Neuron (in vitro differentiated cells): ENCODE results near the gene GPR141.

Source experiments
- H2AFZ ChIP-seq: one replicate; pipeline ENCODE4 v1.6.1; 2013; ENCODE audit warnings: low read depth, mild to moderate bottlenecking, inconsistent platforms, low read length, moderate library complexity
- H3K27me3 ChIP-seq: one replicate; pipeline ENCODE4 v1.6.1; 2013; ENCODE audit warnings: low read length; ENCODE audit not compliant: insufficient read depth
- H3K36me3 ChIP-seq: one replicate; pipeline ENCODE4 v1.6.1; 2013; ENCODE audit warnings: low read length; ENCODE audit not compliant: insufficient read depth
- H3K4me1 ChIP-seq: one replicate; pipeline ENCODE4 v1.6.1; 2013; ENCODE audit warnings: low read length; ENCODE audit not compliant: insufficient read depth
- H3K4me3 ChIP-seq: 2 replicates; pipeline ENCODE4 v1.5.1; 2013; ENCODE audit warnings: mild to moderate bottlenecking, low read length, moderate library complexity
- H3K9me3 ChIP-seq: one replicate; pipeline ENCODE4 v1.6.1; 2013; ENCODE audit warnings: low read length

Gene GPR141, protein sequence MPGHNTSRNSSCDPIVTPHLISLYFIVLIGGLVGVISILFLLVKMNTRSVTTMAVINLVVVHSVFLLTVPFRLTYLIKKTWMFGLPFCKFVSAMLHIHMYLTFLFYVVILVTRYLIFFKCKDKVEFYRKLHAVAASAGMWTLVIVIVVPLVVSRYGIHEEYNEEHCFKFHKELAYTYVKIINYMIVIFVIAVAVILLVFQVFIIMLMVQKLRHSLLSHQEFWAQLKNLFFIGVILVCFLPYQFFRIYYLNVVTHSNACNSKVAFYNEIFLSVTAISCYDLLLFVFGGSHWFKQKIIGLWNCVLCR

DNA sequence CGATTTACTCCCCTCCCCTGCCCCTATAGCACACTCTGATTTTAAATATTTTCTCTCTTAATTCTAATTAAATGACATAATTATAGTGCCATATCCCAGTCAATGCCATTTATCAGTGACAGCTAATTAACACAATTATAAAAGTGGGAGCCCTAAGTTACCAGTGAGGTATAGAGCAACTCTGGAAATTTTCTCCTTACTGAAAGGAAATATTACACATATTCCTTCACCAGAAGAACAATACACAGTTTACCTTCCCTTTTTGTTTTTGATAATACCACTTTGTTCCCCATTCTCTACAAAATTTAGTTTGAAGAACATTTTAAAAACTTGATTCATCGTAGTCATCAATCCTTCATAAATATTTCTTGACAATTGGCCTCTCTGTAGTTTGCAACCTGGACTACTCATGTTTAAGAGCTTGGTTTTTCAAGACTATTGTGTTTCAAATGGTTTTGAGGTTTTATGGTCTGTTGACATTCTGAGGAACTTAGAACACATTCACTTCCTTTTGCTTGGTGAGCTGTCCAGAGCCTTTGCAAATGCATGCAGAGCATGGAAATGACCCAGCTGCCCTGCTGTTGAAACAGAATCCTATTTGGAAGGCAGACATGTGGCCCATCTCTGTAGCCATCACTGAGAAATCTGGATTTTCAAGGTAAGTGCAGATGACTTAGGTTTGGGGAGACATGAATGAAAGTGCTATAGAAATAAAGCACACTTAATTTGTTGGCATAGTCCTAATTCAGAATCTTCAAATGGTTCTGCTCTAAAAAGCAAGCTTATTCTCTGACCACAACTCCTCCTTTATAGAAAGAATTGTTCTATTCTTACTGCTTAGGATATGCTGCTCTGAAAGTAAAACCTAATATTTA is at the start of gene GPR141:
Gene GPR141 (plus strand): TSS at position 521 of the 875 bp plus-strand sequence. CDS start 56,628 bp downstream, outside the sequence.
- no peaks in the 10 kb centered on the region for H3K9me3 ChIP-seq
- H3K27me3 ChIP-seq, result no peaks in the 10 kb centered on the region
- no peak within 1 kb of the TSS for H2AFZ ChIP-seq
- H3K4me1 ChIP-seq, result peaks cover 3% of the 10 kb centered on the region
- H3K4me3 ChIP-seq, result no peak within 1 kb of the TSS
- no peaks in the 10 kb centered on the region for H3K36me3 ChIP-seq

DNA sequence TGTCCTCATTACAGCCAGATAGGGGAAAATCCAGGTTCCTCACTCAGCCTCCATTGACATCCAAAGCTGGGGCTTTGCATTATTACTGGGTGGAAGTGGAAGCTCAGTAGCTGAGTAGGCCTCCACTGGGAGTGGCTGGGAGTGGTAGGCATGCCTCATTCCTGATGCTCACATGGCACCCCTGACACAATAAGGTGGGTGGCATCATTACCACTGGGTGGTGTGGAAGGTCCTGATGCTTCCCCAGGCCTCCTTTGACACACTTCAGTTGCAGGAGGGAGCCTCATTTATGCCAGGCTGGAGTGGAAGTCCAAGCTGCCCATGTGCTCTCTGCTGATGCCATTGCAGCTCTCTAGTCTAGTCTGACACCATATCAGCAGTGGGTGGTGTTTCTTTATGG is 48.2 kb upstream of the GPR141 start:
- Histone ChIP-seq H3K36me3 (no peaks in the 10 kb centered on the region), H3K27me3 (no peaks in the 10 kb centered on the region), H3K4me1 (no peaks in the 10 kb centered on the region), H3K4me3 (no peak overlapping the region), H2AFZ (no peak overlapping the region), H3K9me3 (peaks cover 6% of the 10 kb centered on the region)

DNA sequence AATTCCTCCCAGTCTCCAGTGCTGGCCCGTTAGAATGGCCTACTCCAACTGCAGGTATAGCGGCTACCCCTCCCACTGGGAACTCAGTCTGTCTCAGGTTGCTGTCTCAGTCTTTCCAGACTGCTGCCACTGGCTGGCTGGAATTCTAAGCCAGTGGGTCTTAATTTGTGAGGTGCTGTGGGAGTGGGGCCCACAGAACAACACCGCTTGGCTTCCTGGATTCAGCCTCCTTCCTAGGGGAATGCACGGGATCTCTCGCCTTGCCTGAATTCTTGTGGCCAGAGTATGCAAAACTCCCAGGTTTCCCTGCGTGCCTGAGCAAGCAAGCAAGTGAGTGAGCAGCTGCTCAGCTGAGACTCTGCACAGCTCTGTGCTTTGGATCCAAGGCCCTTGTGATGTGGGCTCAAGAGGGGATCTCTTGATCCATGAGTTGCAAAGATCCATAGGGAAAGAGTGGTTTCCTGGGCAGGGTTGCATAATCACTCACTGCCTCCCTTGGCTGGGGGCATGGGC is 41.5 kb upstream of the GPR141 start:
- Histone ChIP-seq H3K4me1 (peaks cover 12% of the 10 kb centered on the region), H2AFZ (no peak overlapping the region), H3K4me3 (no peak overlapping the region), H3K27me3 (no peaks in the 10 kb centered on the region), H3K36me3 (no peaks in the 10 kb centered on the region), H3K9me3 (no peaks in the 10 kb centered on the region)

DNA sequence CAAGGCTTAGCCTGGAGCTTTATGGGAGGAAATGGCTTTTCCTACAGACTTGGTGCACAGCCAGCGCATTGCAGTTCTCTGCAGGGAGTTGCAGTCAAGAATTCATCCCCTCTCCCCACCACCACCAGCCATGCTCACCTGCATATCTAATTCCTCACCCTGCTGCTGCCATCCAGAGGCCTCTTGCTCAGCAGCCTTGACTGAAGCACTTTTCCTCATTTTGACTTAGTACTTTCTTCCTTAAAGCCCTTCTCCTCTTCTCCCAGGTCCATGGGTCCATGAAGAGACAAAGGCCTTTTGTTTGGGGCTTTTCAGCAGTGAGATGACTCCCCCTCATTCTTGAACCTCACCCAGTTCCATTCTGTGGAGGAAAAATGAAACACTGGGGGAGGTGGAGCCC is 39.7 kb upstream of the GPR141 start:
- no peak overlapping the region for H3K4me3 ChIP-seq
- peaks cover 12% of the 10 kb centered on the region for H3K4me1 ChIP-seq
- H3K9me3 ChIP-seq, result no peaks in the 10 kb centered on the region
- no peaks in the 10 kb centered on the region for H3K27me3 ChIP-seq
- peak overlapping the region; percentile 49 for H2AFZ ChIP-seq
- no peaks in the 10 kb centered on the region for H3K36me3 ChIP-seq

DNA sequence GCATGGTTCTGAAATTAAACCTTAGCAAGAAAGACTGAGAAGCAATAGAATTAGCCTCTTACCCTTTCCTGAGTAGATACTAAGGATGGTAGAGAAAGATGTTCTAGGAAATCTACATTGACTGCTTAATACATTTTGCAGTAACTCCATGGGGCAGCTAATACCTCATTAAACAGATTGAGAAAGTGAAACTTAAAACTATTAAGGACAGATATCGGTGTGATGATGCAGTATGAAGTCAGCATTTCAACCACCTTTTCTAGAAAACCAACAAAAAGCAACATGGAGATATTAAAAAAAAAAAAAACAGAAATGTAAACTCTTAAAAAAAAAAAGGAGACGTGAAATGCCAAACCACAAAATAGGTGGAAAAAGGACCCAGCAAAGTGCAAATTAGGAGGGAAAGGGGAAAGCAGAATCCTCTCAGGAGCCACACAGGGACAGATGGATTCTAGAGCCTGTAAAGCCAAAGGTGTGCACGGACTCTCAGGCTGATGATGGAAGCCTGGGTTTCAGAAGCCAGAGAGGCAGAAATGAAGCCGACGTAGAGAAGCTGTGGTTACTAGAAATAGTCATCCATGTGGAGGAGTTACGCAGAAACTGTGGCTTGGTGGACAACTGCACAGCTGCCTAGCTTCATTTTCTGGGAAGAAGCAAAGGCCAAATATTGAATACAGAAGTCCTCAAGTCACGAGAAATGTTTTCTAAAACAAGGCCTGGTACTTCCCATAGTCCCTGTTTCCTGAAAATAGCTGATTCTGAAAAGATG is 38.1 kb upstream of the GPR141 start:
- Histone ChIP-seq H3K4me3 (no peak overlapping the region), H3K4me1 (peaks cover 12% of the 10 kb centered on the region), H3K27me3 (no peaks in the 10 kb centered on the region), H3K36me3 (no peaks in the 10 kb centered on the region), H2AFZ (no peak overlapping the region), H3K9me3 (no peaks in the 10 kb centered on the region)

DNA sequence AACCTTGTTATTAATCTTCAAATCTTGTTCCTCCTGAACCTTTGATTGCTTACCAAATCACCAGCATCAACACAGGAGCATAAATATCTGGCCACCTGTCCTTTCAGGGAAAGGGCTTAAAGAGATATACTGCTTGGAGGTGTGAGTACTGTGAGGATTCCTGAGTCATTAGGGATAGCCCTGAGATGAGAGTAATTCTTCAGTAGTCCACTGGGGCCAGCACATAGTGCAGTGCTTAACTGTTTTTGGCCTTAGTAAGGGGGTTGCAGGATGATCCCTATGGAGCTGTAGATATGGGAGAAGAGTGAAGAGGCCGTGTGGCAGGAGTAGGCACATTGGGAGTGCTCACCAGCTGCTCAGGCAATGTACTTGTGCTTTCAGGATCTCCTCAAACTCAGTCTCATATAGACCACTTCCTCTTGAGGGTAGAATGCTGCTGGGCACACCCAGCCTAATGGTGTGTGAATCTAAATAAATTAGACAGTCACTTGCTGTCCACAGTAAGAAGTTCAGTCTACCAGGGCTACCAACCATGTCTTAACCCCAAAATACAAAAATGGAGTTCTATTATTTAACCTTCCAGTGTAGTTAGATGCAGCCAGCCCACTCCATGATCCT is 26.5 kb upstream of the GPR141 start:
- Histone ChIP-seq H3K4me3 (no peak overlapping the region), H3K27me3 (no peaks in the 10 kb centered on the region), H3K9me3 (no peaks in the 10 kb centered on the region), H3K36me3 (no peaks in the 10 kb centered on the region), H3K4me1 (no peaks in the 10 kb centered on the region), H2AFZ (no peak overlapping the region)

DNA sequence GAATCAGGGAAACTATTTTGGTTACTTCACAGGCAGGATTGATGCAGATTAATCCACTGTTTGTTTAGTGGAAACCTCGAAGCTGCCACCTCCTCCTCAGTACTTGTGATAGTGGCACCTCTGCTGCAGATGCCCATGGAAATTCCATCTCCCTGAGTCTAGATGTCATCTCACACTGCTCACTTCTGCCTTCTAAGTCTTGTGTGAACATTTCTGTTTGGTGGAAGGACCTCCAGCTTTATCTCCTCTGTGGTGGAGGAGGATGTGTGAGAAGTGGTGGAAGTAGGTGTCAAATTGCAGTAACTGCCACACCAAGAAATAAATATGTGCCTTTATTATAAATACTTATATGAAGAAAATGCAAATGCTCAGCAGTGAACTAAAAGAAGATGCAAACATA is 25.8 kb upstream of the GPR141 start:
- Histone ChIP-seq H3K4me1 (no peaks in the 10 kb centered on the region), H3K27me3 (no peaks in the 10 kb centered on the region), H3K36me3 (no peaks in the 10 kb centered on the region), H3K4me3 (no peak overlapping the region), H2AFZ (no peak overlapping the region), H3K9me3 (no peaks in the 10 kb centered on the region)

DNA sequence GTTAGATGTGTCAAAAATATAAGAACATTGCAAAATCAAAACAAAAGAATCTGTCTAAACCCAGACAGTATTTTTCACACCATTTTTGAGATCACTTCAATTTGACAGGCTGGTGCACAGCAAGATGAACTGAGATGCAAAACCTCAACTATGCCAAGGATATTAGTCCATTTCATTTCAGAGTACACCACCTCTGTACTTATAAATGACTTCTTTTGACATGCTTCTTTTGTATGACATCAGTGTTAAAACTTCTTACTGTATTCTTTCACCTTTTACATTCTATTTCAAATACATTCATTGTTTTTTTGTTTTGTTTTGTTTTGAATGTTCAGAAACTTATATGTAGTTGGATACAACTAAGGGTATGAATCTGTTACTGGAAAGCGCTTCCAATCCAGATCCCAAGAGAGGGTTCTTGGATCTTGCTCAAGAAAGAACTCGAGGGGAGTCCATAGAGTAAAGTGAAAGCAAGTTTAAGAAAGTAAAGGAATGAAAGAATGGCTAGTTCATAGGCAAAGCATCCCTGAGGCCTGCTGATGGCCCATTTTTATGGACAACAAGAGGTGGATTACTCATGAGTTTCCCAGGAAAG is 23.5 kb upstream of the GPR141 start:
- Histone ChIP-seq H3K9me3 (no peaks in the 10 kb centered on the region), H2AFZ (no peak overlapping the region)

DNA sequence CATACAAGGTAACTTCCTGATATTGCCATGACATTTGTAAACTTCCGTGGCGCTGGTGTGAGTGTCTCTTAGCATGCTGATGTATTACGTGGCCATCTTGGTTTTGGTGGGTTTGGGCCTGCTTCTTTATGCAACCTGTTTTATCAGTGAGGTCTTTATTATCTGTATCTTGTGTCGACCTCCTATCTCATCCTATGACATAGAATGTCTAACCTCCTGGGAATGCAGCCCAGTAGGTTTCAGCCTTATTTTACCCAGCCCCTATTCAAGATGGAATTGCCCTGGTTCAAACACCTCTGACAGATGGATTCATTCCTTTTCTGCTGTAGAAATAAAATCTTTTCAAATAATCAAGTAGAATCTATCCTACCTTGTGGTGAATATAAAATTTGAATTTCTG is 23.0 kb upstream of the GPR141 start:
- Histone ChIP-seq H3K27me3 (no peaks in the 10 kb centered on the region), H2AFZ (no peak overlapping the region), H3K9me3 (no peaks in the 10 kb centered on the region), H3K36me3 (no peaks in the 10 kb centered on the region), H3K4me1 (no peaks in the 10 kb centered on the region), H3K4me3 (no peak overlapping the region)

More for the DNA sequence above, 23.5 kb upstream of the GPR141 start:
- Histone ChIP-seq H3K4me1 (no peaks in the 10 kb centered on the region), H3K4me3 (no peak overlapping the region), H3K36me3 (no peaks in the 10 kb centered on the region), H3K27me3 (no peaks in the 10 kb centered on the region)

DNA sequence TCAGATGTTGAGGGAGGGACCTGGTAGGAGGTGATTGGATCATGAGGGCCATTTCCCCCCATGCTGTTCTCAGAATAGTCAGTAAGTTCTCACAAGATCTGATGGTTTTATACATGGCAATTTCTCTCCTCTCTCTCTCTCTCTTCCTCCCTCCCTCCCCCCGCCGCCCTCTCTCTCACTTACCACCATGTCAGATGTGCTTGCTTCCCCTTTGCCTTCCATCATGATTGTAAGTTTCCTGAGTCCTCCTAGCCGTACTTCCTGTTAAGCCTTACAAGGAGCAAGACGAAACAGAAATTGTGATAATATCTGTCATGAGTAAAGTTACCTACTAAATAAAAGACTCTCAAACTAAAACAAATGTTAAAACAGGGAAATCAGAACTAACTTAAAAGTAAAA is 19.9 kb upstream of the GPR141 start:
- no peak overlapping the region for H2AFZ ChIP-seq
- no peak overlapping the region for H3K4me3 ChIP-seq
- H3K27me3 ChIP-seq, result no peaks in the 10 kb centered on the region
- no peaks in the 10 kb centered on the region for H3K36me3 ChIP-seq
- H3K4me1 ChIP-seq, result no peaks in the 10 kb centered on the region
- no peaks in the 10 kb centered on the region for H3K9me3 ChIP-seq

DNA sequence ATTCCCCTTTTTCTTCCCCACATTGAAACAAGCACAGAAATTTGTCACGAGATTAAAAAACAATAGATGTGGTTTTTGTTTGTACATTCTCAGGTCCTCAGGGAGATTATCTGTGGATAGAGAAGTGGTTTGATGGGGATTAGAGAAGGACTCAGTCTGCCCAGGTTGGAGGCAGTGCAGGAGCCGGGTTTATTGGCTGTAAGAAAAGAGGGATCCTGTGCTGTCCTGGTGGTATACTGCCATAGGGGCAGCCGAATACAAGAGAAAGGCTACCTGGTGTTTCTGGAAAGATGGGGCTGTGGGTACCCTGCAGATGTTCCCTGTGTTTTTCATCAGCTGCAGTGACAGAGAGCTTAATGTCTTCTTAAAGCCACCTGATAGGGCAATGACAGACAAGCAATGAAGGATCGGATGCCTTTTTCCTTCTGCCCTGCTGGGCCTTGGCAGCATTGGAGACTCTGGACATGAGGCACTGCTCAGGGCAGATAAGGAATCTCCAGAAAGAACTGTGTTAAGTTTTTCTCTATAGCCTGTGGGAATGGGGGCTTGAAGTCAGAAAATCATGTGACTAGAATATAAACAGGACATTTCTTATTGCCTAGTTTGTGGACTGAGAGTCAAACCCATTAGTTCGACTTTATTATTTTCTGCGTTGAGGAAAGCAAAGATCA is 18.1 kb upstream of the GPR141 start:
- Histone ChIP-seq H3K4me3 (no peak overlapping the region), H3K36me3 (no peaks in the 10 kb centered on the region), H3K4me1 (no peaks in the 10 kb centered on the region), H2AFZ (peak overlapping the region; percentile 22), H3K27me3 (no peaks in the 10 kb centered on the region), H3K9me3 (no peaks in the 10 kb centered on the region)
